ENCODE measurements around the gene TASOR2.
A peak's percentile ranks its signal among the peaks of the same experiment; 100 is the strongest.

Gene TASOR2

DNA sequence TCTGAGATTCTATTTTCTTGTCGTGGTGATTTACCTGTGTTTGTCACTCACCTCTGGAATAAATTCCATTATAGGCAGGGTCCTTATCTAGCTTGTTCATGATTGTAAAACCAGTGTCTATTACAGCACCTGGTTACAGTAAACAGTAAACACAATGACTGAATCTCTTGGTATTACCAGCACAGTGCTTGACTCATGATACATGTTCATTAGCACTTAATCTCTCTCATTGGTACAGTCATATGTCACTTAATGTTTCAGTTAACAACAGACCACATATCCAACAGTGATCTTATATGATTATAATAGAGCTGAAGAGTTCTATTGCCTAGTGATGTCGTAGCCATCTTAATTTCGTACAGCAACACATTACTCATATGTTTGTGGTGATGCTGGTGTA, 1.6 kb upstream of the TASOR2 start:
- no peak for DNase-seq (ENCODE audit: low read depth)

DNA sequence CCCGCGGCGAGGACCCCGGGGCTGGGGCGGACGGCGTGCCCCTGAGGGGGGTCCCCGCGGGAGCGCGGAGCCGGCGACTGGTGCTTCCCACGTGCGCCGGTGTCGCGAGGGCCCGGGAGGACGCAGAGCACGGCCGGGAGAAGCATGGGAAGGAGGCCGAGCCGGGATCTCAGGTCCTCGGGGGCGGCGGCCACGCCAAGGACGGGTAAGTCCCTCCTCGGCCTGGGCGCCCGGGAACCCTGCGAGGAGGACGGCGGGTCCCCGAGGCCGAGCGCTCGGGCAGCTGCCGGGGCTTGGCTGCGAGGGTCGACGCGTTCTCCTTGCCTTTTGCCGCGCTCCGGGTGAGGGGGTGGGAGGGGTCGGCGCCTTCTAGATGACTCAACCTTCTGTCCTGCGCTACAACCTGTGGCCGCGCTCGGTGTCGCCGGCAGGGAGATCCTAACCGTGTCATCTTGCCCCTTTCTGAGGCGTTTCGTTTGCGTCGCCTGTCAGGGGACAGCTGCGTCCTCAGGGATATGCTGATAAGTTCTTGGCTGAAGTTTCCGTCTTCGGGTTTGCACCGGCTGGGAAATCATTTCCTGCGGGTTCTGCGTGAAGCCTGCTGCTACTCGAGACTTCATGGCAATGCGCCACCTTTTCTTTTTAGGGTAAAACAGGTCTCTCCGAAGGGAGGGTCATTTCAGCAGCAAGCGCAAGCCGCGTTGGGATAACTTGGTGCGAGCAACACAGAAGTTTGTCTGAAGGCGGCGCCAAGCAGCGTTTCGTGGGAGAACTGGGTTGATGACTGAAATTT, 529 bp downstream of the TASOR2 start:
- peak; percentile 6 for DNase-seq (ENCODE audit: low read depth)

DNA sequence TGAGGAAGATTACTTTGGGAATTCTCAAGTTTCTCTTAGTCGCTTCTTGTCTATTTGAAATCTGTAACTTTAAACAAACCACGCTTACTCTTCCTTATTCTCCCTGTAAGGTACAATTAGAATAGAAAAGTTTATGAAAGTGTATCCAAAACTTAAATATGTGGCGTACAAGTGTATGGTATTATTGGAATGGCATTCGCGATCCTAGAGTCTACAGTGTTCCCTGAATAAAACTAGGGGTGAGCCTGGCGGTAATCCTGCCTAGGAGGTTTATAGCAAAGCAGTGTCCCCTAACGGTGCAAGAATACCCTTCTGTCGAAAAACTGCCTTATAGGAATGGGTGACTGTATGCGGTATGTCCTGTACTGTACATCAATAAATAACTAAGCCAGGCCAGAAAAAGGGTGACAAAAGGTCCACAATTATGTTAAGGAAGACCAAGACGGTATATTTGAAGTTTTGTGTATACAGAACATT, 1.2 kb downstream of the TASOR2 start:
- DNase-seq (ENCODE audit: low read depth) = no peak

DNA sequence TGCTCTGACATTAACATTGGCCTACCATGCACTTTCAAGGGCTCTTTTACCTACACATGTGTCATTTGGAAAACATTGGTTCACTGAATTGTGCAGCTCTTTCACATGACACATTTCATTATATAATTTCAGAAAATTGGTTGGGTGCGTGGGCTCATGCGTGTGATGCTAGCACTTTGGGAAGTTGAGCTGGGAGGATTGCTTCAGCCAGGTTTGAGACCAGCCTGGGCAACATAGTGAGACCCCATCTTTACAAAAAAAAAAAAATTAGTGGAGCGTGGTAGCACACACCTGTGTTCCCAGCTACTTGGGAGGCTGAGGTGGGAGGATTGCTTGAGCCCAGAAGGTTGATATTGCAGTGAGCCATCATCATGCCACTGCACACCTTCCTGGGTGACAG, 3.9 kb downstream of the TASOR2 start:
- no peak for DNase-seq (ENCODE audit: low read depth)

- DNase-seq (ENCODE audit: low read depth) = no peak
Measured at GRCh38 chr10:5691786-5692185, 7.1 kb downstream of the TASOR2 start.

DNA sequence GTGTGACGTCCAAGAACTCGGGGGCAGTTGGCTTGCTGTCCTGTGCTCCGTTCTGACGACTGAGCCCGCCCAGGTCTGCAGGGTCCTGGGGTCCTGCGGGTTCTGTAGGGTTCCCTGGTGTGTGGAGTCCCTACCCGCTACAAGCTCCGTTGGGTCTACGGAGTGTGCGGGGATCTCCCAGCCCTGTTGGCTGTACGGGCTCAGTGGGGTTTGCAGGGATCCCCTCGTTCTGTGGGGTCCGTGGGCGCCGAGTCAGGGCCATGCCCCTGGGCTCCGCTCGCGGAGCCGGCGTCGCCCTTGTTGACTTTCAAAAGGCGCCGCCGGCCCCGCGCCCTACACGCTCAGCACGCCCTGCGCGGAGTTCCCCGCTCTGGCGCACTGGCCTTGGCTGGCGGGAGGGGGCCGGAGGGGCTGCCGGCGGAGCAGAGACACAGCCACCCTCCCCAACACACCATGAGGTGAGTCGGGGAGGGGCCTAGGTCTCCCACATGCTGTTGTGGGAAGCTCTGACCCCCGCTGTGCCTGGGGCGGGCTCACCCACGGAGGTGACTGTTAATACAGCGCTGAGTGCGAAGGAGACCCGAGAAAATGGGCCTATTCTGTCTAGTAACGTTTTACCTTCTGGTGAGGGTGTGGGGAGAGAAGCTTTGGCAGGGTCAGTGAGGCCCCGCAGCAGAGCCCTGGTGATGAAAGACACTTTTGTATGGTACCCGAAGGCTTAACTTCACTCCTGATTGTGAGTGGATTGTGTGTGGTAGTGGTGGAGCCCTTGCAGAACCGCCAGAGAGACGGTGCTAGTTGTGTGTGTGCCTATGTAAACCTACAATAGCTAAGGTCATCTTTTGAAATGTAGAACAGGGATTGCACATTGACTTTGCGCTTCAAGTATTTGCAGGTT, 8.1 kb downstream of the TASOR2 start:
- peak; percentile 29 for DNase-seq (ENCODE audit: low read depth)

DNA sequence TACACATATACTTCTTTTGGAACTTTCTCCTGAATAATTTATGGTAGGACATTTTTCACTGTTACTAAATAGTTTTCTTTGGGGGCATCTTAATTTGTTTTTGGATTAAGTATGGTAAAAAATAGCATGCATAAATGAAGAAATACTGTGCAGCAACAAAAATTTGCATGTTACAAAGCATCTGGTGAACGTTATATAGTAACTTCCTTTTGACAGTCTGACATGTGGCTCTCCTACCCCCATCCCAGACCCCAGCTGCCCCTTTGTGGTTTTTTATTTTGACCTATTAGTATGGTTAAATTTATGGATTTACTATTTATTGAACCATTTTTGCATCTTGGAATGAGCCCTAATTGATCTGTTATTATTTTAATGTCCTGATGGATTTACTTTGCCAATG, 9.9 kb downstream of the TASOR2 start:
- DNase-seq (ENCODE audit: low read depth) = no peak

GRCh38 chr10:5697342-5697741, 12.7 kb downstream of the TASOR2 start:
- no peak for DNase-seq (ENCODE audit: low read depth)

DNA sequence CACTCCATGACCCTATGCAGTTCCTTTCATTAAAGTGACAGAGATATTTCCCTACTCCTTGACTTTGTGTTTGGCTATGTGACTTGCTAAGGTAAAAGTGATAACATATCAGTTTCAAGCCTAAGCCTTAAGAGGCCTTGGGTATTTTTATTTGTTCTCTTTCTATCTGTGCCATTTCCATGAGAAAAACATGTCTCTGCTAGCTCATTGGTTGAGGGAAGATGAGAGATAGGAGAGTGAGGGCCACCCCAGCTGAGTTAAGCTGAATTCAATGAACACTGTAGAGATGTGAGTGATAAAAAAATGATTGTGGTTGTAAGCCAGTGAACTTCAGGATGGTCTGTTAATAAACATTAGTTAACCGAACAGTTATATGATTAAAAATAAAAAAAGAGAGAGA, 13.4 kb downstream of the TASOR2 start:
- no peak for DNase-seq (ENCODE audit: low read depth)

DNA sequence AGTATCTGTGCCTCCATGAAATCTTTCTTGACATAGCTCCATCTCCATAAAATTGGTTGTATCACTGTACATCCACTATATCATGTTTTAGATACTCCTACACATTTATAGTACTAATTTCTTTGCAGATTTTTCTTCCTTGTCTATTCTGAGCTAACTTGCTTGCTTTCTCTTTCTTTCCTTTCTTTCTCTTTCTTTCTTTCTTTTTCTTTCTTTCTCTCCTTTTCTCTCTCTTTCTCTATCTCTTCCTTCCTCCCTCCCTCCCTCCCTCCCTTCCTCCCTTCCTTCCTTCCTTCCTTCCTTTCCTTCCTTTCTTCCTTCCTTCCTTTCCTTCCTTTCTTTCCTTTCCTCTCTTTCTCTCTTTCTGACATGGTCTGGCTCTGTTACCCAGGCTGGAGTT, 23.7 kb downstream of the TASOR2 start:
- DNase-seq (ENCODE audit: low read depth) = no peak

GRCh38 chr10:5709865-5710264, 25.2 kb downstream of the TASOR2 start:
- no peak for DNase-seq (ENCODE audit: low read depth)

DNA sequence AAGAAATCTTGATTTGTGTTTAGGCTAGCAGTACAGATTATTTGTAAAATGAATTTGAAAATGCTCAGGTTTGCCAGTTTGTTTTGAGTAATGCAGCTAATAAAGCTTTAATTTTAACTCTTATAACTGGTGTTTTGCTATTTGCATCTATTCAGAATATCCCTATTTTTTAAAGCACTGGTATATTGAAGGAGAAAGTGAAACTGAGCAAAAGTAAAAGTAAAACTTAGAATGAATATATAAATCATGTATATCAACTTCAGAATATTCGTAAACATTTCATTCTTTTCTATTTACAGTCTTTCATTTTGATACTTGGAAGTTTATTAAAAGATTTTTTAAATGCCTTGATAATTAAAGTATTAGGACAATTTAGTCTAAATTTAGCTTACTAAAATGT, 26.2 kb downstream of the TASOR2 start:
- no peak for DNase-seq (ENCODE audit: low read depth)

GRCh38 chr10:5711642-5712041, 27.0 kb downstream of the TASOR2 start:
- no peak for DNase-seq (ENCODE audit: low read depth)

GRCh38 chr10:5719546-5719945, 34.9 kb downstream of the TASOR2 start:
- DNase-seq (ENCODE audit: low read depth) = no peak

- no peak for DNase-seq (ENCODE audit: low read depth)
Measured at GRCh38 chr10:5720182-5720581, 35.5 kb downstream of the TASOR2 start.

DNA sequence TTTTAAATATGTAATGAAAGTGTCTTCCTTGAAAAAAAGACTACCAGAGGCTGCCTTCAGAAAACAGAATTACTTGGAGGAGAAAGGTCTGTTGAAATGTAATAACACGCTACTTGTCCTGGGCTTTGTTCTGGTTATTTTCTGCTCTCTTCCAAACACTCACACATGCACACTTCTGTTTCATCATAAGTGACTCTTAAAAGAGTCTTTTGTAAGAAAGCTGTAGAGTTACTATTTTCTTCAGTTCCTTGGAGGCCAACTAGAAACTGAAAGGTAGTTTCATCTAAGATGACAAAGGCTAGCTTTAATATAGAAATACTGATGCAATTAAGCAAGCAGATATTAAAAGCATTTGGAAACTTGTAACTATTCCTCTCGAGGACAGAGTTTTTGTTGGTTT, 39.1 kb downstream of the TASOR2 start:
- DNase-seq (ENCODE audit: low read depth) = no peak

- no peak for DNase-seq (ENCODE audit: low read depth)
Measured at GRCh38 chr10:5730766-5731165, 46.1 kb downstream of the TASOR2 start.

- DNase-seq (ENCODE audit: low read depth) = no peak
Measured at GRCh38 chr10:5731559-5731958, 46.9 kb downstream of the TASOR2 start.

DNA sequence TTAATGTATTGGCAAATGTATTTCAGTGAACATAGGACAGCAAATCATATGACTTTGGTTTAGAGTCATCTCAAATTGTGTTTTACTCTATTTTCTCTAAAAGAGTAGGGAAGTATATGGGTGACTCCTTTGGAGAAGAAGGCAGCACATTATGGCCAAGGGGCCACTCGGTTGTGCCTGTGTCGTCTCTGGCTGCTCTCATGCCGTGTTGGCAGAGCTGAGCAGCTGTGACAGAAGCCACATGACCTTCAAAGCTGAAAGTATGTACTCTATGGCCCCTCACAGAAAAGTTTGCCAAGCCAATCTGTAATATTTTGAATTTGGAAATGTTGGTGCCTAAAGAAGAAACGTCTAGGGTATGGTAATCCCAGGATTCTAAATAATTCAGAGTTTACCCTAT, 47.5 kb downstream of the TASOR2 start:
- no peak for DNase-seq (ENCODE audit: low read depth)

Measured in stimulated activated CD8-positive, alpha-beta memory T cell treated with anti-CD3 and anti-CD28 coated beads, Interleukin-15, amount 100 ng/mL, for 24 hours (primary cell).